Lung (tissue), 12 donors: ENCODE data around the gene SEC14L5. TPM values are rescaled to one million over a fixed set of nuclear protein-coding genes. Genes with fewer than 3 reads are reported as not detected.

Experiments used
- ATAC-seq: fragments of 200-7000 bp; cut with Tn5 transposase; one replicate; pipeline ENCODE4 v1.9.1; 2020; ENCODE audit warnings: moderate number of reproducible peaks; ENCODE audit not compliant: insufficient read depth, low FRiP score
- DNase-seq, 3 donors: peaks; one replicate each; pipeline ENCODE4 v3.0.0-alpha.2; 2013 to 2017
- H3K27ac ChIP-seq, 2 donors: one replicate each; pipeline ENCODE4 v1.5.1; 2013; ENCODE audit warnings: mild to moderate bottlenecking in 2 of 2, moderate library complexity in 2 of 2, control low read depth in 1 of 2, inconsistent platforms in 1 of 2, low read depth in 1 of 2, low read length in 1 of 2
- H3K27me3 ChIP-seq, 3 donors: one replicate each; pipeline ENCODE4 v1.5.1; 2013; ENCODE audit warnings: low read length in 2 of 3; ENCODE audit not compliant: control insufficient read depth in 3 of 3, insufficient read depth in 3 of 3
- H3K36me3 ChIP-seq, 4 donors: one replicate each; pipeline ENCODE4 v1.5.1; 2013; ENCODE audit warnings: low read length in 4 of 4, mild to moderate bottlenecking in 1 of 4, moderate library complexity in 1 of 4; ENCODE audit not compliant: control insufficient read depth in 4 of 4, insufficient read depth in 4 of 4
- H3K4me1 ChIP-seq, 5 donors: one replicate each; pipeline ENCODE4 v1.5.1; 2013; ENCODE audit warnings: low read length in 5 of 5, mild to moderate bottlenecking in 2 of 5, moderate library complexity in 1 of 5; ENCODE audit not compliant: control insufficient read depth in 5 of 5, insufficient read depth in 5 of 5
- H3K4me3 ChIP-seq: one replicate; pipeline ENCODE4 v1.5.1; 2013; ENCODE audit warnings: mild to moderate bottlenecking, control low read depth, moderate library complexity
- H3K9ac ChIP-seq, 2 donors: one replicate each; pipeline ENCODE4 v1.5.1; 2013; ENCODE audit warnings: low read length in 2 of 2, control low read depth in 1 of 2; ENCODE audit not compliant: insufficient read depth in 1 of 2
- H3K9me3 ChIP-seq, 4 donors: one replicate each; pipeline ENCODE4 v1.5.1; 2013; ENCODE audit warnings: low read length in 3 of 4, mild to moderate bottlenecking in 1 of 4, moderate library complexity in 1 of 4; ENCODE audit not compliant: control insufficient read depth in 4 of 4, insufficient read depth in 3 of 4
- CTCF ChIP-seq: IDR thresholded peaks from 2 replicates; pipeline ENCODE4 v1.5.1; 2012; ENCODE audit warnings: mild to moderate bottlenecking; ENCODE audit errors: control extremely low read depth, extremely low read depth
- WGBS, 2 donors: extraction: QIAGEN DNeasy Blood & Tissue Kit; methylation state at CpG; one replicate each; pipeline ENCODE4 v1.1.7; 2013; 5-methylcytosine and 5-hydroxymethylcytosine counted together
- polyA plus RNA-seq, 2 donors: library from polyadenylated mRNA; stranded (reverse); fragments of 200-250 nt; gene quantifications; one replicate each; pipeline ENCODE4 v1.2.1, GENCODE V29; 2013
- total RNA-seq, 2 donors: library from RNA; depleted of rRNA in 1 of 2; stranded (reverse); fragments of >200 nt in 1 of 2; gene quantifications; one replicate each; pipeline ENCODE4 v1.2.1, GENCODE V29; 2014 to 2021
- donor health status: control.
- donor health status: control.
- donor health status: Bipolar disorder and iron deficiency.
- donor health status: healthy.
- donor health status: DM: yes; HTN: yes; CAD: no.

Gene SEC14L5
- total and polyA plus RNA-seq, 4 donors: 0.10 to 0.98 (median 0.28) TPM

DNA sequence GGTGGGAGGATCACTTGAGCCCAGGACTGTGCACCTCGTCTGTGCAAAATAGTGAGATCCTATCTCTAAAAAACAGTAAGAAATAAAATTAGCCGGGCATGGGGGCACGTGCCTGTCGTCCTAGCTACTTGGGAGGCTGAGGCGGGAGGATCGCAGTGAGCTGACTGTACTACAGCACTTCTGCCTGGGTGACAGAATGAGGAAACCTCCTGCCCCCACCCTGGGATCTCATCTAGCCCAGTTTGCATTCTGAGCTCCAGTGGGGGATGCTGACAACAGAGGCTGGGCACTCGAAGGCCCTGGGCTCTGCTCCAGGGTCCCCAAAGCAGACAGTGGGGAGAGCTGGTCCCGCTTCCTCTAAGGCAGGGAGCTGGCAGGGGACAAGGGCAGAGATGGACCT lies 68.5 kb downstream of the SEC14L5 start:
- no peaks in the 10 kb centered on the region for H3K4me1 ChIP-seq
- no peak overlapping the region for H3K4me3 ChIP-seq
- no peak overlapping the region for H3K9ac ChIP-seq
- 92 to 96% methylated on average over 8 of the region's 8 CpGs for WGBS, 2 donors
- no peak for TF ChIP-seq CTCF
- no peak overlapping the region for H3K27ac ChIP-seq
- H3K27me3 ChIP-seq: no peaks in the 10 kb centered on the region
- H3K36me3 ChIP-seq: peaks cover 0 to 21% (median 0%) of the 10 kb centered on the region in 4 donors
- no peaks in the 10 kb centered on the region for H3K9me3 ChIP-seq
- ATAC-seq: no peak
- DNase-seq: peak in 1 of 3 donors; percentile 8

GRCh38 chr16:5027086-5027485 lies 69.0 kb downstream of the SEC14L5 start:
- TF ChIP-seq CTCF: no peak
- DNase-seq (peak in 1 of 3 donors; percentile 8), ATAC-seq (no peak)
- no peak overlapping the region for H3K9ac ChIP-seq
- no peak overlapping the region for H3K4me3 ChIP-seq
- no peak overlapping the region for H3K27ac ChIP-seq
- no peaks in the 10 kb centered on the region for H3K9me3 ChIP-seq
- peaks cover 0 to 21% (median 0%) of the 10 kb centered on the region in 4 donors for H3K36me3 ChIP-seq
- H3K4me1 ChIP-seq: no peaks in the 10 kb centered on the region
- H3K27me3 ChIP-seq: no peaks in the 10 kb centered on the region
- WGBS, 2 donors: 91 to 95% methylated on average over 7 of the region's 7 CpGs

DNA sequence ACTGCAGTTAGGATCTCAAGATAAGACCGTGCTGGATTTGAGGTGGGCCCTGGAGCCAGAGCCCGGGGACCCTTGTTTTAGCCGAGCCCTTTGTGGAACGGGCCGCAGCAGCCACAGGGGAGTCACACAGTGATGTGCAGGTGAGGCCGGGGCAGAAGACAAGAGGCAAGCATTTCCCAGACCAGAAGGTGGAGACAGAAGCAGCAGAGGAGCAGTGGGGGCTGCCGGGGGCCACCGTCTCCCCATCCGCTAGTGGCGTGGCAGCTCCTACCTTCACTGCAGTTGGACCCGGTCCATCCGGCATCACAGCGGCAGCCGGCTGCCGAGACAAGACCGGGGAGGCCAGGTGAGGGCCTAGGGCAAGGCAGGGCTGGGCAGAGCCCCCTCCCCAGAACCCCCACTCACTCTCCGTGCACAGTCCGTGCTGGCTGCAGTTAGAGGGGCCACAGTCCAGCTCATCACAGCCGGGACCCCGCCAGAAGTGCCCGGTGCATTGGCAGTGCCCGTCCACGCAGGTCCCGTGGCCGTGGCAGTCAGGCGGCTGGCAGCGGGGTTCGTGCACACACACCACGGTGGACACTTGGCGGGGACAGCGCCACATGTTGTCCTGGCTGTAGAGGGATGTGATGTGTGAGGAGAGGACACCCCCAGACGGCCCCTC lies 69.6 kb downstream of the SEC14L5 start:
- no peak for DNase-seq
- WGBS, 2 donors: 95 to 97% methylated on average over 31 to 32 of the region's 32 CpGs
- H3K4me1 ChIP-seq: peaks cover 0 to 4% (median under 1%) of the 10 kb centered on the region in 5 donors
- no peaks in the 10 kb centered on the region for H3K27me3 ChIP-seq
- H3K9ac ChIP-seq: no peak overlapping the region
- no peak overlapping the region for H3K27ac ChIP-seq
- no peak for TF ChIP-seq CTCF
- no peaks in the 10 kb centered on the region for H3K9me3 ChIP-seq
- H3K4me3 ChIP-seq: no peak overlapping the region
- peaks cover 0 to 21% (median 0%) of the 10 kb centered on the region in 4 donors for H3K36me3 ChIP-seq
- no peak for ATAC-seq
